ENCODE measurements around the gene ADAM12.

ADAM12 gene, protein sequence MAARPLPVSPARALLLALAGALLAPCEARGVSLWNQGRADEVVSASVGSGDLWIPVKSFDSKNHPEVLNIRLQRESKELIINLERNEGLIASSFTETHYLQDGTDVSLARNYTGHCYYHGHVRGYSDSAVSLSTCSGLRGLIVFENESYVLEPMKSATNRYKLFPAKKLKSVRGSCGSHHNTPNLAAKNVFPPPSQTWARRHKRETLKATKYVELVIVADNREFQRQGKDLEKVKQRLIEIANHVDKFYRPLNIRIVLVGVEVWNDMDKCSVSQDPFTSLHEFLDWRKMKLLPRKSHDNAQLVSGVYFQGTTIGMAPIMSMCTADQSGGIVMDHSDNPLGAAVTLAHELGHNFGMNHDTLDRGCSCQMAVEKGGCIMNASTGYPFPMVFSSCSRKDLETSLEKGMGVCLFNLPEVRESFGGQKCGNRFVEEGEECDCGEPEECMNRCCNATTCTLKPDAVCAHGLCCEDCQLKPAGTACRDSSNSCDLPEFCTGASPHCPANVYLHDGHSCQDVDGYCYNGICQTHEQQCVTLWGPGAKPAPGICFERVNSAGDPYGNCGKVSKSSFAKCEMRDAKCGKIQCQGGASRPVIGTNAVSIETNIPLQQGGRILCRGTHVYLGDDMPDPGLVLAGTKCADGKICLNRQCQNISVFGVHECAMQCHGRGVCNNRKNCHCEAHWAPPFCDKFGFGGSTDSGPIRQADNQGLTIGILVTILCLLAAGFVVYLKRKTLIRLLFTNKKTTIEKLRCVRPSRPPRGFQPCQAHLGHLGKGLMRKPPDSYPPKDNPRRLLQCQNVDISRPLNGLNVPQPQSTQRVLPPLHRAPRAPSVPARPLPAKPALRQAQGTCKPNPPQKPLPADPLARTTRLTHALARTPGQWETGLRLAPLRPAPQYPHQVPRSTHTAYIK

DNA sequence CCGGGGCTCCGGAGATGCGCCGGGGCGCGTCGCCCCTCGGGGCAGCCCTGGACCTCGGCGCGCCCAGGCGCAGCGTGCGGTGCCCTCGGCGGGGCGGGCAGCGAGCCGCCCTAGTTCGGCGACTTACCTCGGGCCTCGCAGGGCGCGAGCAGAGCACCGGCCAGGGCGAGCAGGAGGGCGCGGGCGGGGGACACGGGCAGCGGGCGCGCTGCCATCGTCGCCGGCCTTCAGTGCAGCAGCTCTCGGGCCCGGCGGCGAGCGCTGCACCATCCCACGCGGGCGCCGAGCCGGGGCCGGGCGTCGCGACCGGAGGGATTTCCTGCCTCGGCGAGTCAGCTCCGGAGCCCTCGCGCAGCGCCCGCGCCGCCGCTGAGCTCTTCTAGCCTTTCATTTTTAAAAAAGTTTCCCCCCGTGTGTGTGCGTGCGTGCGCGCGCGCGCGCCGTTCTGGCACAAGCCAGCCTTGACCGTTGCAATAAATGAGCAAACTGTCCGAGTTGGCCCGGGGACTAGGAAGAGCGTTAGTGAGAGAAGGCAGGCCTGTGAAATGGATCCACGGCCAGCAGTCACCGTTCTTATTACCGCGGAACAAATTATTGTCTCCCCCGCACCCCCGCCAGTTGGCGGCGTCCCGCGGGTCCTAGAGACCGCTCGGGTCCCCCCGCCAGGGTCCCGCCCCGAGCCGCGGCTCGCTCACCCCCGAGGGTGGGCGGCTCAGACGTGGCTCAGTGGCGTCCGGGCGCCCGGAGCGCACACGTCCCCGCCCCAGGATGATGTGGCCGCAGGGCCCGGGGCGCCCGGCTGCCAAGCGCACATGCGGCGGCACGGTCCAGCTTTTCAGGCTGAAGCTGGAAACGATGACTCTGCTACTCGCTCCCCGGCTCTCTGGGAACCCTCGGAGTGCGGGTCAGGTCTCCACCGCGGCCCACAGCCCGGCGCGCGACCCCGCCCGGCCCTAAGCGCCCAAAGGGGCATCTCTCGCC is at the start of gene ADAM12:
Gene ADAM12 (minus strand): TSS at position 547 of the 981 bp plus-strand sequence. CDS start 332 bp downstream, at position 215.
- no peak for DNase-seq (ENCODE audit: low read depth in 2 of 2)

DNA sequence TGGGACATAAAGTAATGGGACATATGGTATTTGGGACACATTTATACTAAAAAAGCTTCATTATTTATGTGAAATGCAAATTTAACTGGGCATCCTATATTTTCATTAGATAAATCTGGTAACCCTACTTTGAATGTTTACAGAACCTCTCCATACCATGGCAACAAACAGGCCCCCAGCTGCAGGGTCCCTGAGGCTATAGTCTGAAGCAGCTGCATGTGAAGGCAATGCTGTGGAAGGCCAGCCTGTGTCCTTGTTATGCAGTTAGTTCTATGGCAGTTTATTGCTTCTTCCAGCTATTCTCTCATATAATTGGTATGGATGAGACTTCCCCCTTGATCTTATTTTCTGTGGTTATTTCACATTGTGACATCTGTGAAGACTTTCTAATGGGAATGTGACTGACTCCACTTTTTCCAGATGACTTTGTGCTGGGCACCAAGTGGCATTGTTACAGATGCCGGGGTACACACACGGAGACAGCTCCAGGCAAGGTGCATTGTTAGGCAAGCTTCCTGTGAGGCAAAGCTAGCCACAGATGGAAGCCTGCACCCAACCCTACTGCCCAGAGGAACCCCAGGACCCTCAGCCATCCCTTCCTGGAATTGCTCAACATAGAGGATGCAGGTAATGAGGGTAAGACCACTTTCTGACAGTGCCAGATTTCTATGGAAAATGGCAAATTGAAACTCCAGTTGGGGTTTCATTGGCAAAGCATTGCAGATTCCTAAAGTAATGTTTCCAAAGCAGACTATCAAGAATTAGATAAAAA is 49.5 kb upstream of the ADAM12 start:
- DNase-seq (ENCODE audit: low read depth in 2 of 2), result no peak

DNA sequence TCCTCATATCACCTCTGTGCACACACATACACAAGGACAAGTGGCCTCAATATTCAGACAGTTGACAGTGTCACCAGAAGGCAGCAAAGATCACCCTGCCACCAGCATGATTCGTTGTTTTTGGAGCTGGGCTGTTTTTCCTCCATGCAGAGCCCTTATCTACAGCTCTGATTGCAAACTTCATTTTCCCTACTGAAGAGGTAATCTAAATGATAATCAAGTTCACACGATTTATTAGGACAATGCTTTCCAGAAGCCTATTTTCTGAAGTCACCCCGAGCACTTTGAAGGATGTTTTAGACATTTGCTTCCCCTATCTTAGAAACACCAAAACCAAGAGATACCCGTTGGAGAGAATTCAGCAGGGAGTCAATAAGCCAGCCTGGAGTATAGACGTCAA is 46.0 kb upstream of the ADAM12 start:
- no peak for DNase-seq (ENCODE audit: low read depth in 2 of 2)

DNA sequence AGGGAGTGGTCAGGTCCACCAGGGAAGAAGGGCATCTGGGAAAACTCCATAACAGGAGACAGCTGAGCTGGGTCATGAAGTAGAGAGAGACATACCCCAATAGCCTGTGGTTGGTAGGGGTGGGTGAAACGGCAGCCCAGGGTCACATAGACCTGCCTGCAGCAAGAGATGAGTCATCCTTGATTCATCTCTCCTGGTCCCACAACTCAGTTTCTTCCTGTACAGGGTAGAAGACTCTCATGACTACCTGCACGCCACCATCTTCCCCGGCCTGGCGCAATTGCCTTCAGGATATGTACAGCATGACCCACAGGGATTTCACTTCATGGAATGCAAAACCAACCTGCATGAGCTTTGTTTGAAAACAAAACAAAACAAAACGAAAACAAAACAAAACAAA is 45.1 kb upstream of the ADAM12 start:
- DNase-seq (ENCODE audit: low read depth in 2 of 2), result no peak

DNA sequence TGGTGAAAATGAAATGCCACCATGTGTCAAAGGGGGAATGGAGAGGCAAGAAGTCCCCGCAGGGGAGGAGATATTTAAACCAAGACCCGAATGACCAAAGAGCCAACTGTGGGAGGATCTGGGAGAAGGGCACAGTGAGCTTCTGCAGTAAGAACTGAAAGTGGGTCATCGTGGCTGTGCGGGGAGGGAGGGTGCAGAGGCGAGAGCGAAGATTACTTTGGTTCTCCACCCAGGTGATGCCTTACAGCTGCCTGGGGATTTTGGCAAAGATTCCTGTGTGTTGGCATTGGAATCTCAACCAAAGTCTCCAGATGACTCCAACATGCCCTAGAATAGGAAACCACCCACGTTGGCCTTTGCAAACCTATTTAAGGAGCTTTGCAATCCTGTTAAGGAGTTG is 44.2 kb upstream of the ADAM12 start:
- DNase-seq (ENCODE audit: low read depth in 2 of 2), result no peak

DNA sequence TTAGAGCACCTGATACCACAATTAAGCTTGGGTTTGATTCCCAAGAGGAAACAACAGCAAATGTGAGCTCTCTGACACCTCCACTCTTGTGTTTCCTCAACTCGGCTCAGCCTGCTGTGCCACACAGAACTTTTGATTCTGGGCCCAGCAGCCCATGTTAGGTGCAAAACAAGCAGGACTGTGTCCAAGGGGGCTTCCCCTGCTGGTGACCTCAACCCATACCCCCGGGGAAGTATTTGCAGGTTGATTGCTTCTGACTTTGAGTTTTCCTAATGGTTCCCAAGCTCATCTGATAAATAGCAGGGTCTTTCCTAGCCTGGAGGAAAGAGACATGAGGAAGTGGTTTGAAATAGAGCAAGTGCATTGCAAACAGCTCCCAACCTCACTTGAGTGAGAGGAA is 43.5 kb upstream of the ADAM12 start:
- DNase-seq (ENCODE audit: low read depth in 2 of 2), result no peak

DNA sequence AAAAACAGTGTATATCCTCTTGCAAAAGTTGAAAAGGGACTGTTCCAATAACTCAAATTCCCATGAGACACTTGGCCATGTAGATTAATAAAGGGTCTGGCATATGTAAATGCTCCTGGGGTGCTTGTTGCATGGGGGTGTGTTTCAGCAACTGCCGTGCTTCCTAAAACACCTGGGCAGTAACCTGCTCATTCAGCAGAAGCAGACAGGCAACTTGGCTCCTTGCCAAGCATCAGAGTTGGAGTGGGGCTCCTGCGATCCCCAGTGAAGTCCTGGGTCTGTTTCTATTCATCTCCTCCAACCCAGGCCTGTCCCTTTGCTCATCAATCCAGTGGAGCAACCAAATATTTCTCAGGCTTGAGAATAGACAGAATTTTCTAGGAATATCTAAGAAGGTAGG is 42.2 kb upstream of the ADAM12 start:
- no peak for DNase-seq (ENCODE audit: low read depth in 2 of 2)

DNA sequence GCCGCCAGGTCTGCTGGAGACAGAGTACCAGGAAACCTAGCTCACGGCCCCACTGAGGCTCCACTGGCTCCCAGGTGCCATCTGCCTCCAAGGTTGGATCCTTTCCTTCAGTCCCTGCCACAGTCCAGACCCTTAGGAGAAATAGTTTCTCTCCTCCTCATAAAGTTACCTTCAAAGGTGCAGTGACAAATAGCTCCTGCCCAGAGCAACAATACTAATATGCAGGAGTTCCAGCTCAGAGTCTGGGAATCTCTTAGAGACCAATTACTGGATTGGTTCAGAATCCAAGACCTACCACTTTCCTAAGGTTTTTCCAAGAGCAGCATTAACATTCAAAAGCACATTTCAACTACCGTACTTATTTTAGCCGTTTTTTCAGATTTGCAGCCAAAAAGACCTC is 41.0 kb upstream of the ADAM12 start:
- no peak for DNase-seq (ENCODE audit: low read depth in 2 of 2)

DNA sequence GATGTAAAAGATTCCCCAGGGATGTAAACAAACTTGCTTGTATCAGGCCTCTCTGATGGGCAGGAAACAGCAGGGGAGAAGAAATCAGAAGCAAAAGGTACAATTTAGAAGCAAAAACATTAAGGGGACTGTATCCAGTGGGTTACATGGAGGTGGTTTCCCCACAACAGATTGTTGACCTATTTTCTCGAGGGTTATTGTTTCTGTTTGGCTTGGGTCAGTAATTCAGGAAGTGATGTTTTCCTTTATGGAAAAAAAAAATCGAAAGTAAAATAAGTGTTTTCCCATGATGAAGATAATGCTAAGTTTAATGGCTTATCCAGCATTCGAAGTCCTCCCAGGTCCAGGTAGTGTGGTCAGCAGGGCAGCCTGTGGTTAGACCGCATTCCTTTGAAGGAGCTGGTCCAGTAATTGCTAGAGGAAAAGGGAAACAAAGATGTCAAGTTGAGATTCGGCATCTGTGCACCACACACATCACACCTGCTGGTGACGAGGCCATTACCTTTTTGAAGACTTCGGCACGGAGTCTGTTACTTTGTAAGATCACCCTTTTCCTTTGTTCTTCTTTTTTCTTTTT is 37.3 kb upstream of the ADAM12 start:
- DNase-seq (ENCODE audit: low read depth in 2 of 2), result no peak

DNA sequence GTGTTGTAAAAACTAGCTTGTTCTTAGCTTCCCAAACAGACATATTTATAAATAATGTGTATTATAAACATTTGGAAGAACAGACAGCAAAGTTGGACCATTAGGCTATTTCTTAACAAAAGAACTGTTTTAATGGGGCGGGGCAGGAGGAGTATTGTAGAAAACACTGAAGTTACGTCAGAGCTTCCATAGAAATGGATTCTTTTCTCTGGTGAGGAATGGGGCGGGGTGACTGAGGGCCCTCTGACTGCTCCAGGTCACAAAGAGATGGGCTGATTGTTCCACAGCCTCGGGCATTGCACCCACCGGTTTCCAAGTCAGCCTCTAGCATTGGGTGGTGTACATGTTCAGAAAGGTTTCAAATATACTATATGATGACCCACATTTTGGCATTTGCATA is 36.8 kb upstream of the ADAM12 start:
- no peak for DNase-seq (ENCODE audit: low read depth in 2 of 2)

DNA sequence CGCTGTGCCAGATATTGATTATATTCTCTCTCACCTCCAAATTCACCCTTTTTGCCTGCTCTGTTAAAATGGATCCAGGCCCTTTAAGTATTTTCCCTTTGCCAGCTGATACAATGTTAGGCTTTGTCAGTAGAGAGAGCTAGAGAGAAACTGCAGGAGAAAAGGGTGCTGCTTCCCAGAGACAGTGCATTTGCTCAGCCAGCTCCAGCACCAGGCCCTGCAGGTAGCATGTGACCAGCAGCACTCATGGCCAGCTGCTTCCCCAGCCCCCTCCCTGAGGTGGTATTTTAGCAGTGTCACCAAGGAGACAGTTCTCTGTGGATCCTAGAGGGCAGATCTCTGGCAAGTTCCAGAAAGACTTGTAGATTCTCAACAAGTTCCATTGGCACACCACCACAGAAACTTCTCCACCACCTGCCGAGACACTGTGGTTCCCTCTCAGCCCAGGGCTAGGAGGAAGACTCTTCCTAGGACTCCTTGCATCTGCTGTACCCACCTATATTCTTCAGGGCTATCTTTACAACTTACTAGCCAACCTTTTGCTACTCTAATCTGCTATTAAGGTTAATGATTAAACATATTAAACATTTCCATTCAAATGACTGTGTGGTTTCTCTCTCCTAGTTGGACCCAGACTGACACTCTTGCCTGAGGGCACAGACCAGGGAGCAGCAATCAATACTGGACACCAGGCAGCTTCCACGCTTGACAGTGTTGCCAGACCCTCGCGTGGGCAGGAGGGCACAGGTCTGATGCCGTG is 35.6 kb upstream of the ADAM12 start:
- no peak for DNase-seq (ENCODE audit: low read depth in 2 of 2)

DNA sequence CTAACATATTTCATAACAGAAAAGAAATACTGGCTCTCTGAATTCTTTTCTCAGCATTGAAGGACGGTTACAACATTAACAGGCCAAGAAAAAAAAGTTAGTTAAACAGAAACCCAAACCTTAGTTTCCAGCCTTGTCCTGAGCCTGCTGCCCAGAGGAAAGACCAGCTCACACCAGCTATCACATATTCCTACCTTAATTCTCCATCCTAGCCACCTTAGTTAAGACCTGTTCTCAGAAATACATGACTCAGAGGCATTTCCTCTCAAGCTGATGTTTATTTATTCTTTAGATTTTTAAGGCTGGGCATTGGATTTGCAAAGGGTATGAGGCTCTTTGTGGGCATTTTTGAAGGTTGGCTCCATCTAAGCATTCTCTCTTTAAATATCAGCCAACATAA is 34.3 kb upstream of the ADAM12 start:
- no peak for DNase-seq (ENCODE audit: low read depth in 2 of 2)

DNA sequence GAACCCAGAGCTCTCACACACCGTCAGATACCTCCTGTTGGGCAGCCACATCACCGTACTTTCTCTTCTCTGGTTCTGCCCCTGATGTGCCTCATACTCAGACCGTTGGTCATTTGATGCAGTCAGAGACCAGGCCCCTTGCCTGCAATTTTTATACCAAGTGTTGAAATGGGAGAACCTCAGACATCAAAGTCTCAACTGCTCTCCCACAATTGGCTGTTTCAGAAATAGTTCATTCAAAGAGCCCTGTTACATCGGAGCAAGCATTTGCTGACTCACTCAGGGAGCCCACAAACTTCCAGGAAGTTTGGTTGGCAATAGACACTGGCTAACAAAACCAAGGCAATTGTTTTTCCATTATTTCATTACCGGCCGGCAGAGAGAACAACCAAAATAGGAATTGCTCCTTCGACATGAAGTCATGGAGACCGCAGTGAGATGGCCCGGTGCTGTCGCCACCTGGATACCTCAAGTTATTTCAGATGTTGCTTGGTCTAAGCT is 33.5 kb upstream of the ADAM12 start:
- DNase-seq (ENCODE audit: low read depth in 2 of 2), result no peak

DNA sequence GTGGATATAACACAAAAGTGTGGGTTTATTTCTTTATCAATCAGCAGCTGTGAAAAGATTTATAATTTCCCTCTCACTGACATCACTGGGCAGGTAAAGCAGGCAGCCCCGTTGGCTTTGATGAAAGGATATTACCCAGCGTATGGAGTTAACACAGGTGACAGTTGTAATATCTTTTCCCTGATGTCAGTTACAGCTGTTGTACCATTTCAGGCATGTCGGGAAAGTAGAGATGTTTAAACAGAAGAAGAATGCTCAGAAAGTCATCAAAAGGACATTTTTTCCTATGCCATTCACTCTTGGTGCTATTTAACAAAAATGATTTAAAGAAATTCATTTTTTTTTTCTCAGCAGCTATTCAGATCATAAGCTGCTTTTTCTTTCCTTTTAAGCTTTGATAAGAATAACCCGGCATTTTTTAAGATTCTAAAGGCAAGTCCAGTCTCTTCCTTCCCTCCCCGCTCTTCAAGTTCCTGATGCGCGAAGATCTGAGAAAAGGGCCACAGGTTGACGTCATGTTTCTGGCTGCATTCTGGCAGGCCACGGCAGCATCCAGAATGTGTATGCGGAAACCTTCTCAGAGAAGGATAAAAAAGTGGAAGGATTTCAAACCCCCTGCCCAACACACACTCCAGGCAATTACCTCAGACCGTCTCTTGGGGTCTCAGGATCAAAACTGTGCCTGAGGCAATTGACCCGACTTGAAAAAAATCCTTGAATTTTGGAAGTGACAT is 32.5 kb upstream of the ADAM12 start:
- no peak for DNase-seq (ENCODE audit: low read depth in 2 of 2)

DNA sequence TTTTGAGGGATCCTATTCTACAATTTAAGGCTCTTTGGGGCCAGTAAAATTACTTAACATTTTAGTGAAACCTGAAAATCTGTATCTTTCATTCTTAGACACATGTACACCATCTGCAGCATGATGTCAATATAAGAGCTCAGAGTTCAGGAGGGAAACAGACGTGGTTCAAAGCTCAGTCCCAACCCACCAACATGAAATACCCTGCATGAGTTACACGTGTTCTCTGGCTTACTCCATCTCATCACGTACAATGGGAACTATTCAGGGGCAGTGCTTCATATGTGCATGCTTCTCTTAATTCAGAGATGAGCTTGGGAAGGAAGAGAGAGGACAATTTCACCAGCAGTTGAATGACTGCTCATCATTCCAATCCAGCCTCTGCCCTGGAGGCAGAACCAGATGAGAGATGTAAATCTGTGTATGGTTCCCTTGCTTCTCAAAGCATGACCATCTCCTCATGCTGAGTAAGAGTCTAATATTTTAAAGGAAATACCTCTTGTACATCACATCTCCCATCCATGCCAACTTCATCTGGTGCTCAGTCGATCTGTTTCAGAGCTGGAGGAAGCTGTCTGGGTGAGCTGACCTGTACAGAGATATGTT is 29.0 kb upstream of the ADAM12 start:
- DNase-seq (ENCODE audit: low read depth in 2 of 2), result no peak

DNA sequence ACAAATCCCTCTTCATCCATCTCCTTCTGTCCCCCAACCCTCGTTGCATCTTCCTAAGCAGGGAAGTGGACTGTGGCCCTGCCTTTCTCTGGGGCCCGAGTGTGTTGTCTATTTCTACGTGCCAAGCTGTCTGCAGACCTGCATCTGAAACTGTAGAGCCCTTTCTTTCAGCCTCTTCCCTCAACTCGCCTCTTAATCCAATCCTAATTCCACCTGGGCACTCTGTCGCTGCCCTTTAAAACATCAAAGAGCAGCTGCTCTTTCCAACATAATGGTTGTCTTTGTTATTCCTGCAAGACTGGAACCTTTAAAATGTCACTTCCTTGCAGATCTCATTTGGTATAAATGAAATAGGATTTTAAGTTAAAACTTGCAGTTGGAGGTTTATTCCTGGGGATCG is 21.5 kb upstream of the ADAM12 start:
- no peak for DNase-seq (ENCODE audit: low read depth in 2 of 2)

DNA sequence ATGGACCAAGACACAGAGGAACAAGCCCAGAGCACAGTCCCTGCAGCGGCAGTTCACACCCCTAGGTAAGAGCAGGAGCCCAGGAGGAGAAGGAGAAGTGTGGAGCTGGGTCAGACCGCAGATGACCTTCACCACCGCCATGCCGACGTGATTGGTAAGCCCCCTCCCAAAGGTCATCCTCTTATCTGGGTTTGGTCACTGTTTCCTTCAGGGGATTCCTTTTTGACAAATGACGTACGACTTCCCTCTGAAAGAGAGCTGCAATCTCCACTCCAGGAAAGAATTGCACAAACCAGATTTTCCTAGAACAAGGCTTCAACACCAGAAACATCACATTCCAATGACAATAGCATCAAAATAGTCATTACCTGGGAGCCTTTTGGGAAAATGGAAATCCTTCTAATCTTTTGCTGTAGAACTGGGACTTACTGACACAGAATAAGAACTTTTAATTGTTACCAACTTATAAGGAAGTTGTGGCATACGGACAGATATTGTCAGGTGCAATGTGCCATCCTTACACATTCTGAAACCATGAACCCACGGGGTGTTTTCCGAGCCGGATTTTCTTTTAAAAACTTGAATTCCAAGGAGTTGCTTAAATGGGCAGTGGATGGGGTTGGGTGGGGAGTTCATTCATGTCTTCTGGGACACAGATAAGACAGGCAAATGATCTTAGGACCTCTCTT is 20.8 kb upstream of the ADAM12 start:
- no peak for DNase-seq (ENCODE audit: low read depth in 2 of 2)

DNA sequence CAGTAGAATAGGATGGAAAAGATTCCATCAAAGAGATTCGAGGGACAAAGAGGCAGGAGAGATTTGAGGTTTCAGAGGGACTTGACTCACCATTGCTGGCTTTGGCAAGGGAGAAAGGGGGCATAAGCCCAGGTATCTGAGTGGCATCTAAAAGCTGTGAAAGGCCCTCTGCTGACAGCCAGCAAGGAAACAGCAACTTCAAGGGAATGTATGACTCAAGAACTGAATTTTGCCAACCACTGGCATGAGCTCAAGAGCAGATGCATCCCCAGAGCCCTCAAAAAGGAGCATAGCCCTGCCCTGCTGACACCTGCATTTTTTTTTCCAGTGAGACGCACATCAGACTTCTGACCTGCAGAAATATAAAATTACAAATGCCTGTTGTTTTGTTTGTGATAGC is 19.6 kb upstream of the ADAM12 start:
- DNase-seq (ENCODE audit: low read depth in 2 of 2), result no peak

Data from stimulated activated CD8-positive, alpha-beta memory T cell treated with anti-CD3 and anti-CD28 coated beads, Interleukin-2, amount 100 ng/mL, for 1 hour (primary cell).